ENCODE measurements around the gene ZNF205.

ZNF205 gene

DNA sequence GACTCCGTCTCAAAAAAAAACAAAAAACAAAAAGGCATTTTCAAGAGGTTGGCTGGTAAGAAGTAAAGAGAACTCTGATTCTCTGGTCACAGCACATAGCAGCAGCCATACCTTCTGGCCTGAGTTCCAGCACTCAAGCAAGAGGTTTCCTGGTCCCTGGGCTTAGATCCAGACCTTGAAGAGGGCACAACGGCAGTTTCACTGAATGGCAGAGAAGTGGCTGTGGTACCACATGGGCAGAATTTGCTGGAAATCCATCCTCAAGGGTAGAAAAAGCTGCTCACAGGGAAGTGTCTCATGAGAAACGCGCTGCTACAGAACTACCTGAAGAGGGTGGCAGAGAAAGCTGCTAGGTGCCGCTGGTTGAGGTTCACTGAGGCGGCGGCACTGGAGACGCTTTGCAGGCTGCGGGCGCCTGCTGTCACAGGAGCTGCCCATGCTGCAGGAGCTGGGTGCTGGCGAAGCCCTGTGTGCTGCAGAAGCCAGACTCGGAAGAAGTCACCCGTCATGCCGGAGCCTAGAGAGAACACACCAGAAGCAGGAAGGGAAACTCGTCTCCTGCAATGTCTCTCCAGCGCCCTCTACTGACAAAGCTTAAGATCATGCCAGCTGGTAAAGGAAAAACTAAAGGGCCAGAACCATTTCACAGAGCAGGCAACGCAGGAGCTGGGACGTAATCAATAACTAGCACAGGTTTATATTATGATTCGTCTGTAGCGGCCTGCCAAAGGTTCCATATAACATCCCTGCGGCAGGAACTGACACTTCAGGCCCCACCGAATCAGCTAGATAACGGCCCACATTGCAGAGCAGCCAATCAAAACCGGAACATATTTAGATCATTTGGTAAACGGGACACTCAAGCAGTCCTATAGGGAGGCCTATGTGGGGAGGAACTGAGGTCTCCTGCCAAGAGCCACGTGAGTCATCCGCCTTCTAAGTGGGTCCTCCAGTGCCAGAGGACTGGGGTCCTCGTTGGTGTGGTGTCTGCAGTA, 17.0 kb downstream of the ZNF205 start:
- peak; percentile 91 to 92 for DNase-seq (ENCODE audit: low read depth in 2 of 2)
- TF ChIP-seq, protein P1, sequence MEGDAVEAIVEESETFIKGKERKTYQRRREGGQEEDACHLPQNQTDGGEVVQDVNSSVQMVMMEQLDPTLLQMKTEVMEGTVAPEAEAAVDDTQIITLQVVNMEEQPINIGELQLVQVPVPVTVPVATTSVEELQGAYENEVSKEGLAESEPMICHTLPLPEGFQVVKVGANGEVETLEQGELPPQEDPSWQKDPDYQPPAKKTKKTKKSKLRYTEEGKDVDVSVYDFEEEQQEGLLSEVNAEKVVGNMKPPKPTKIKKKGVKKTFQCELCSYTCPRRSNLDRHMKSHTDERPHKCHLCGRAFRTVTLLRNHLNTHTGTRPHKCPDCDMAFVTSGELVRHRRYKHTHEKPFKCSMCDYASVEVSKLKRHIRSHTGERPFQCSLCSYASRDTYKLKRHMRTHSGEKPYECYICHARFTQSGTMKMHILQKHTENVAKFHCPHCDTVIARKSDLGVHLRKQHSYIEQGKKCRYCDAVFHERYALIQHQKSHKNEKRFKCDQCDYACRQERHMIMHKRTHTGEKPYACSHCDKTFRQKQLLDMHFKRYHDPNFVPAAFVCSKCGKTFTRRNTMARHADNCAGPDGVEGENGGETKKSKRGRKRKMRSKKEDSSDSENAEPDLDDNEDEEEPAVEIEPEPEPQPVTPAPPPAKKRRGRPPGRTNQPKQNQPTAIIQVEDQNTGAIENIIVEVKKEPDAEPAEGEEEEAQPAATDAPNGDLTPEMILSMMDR (IDR thresholded peaks at IDR 0.05; ENCODE audit: low read depth, low read length), result peak; percentile 95
- peak overlapping the region; percentile 19 to 30 for H3K4me3 ChIP-seq (replicated peaks in 1 of 2; ENCODE audit: low read depth in 2 of 2, low read length in 2 of 2)

- TF ChIP-seq, protein P1 (IDR thresholded peaks at IDR 0.05; ENCODE audit: low read depth, low read length), result peak; percentile 57
- H3K4me3 ChIP-seq (replicated peaks in 1 of 2; ENCODE audit: low read depth in 2 of 2, low read length in 2 of 2), result no peak overlapping the region
- DNase-seq (ENCODE audit: low read depth in 2 of 2), result peak; percentile 41
Measured at GRCh38 chr16:3131755-3132377, 19.5 kb downstream of the ZNF205 start.

DNA sequence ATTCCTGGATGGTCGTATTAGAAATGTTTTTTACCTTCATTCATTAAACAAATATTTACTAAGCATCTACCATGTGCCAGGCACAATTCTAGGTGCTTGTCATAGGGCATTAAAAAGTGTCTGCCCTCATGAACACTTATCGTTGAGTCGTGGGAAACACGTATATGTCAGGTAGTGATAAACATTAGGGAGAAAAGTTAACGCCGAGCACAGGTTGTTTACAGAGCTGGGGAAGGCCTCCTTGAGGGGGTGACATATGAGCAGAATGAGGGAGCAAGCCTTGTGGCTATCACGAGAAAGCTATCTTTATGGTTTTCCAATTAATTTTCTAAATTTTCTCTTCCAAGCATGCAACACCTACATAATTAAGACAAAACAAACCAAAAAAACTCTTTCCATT, 21.5 kb downstream of the ZNF205 start:
- DNase-seq (ENCODE audit: low read depth in 2 of 2), result no peak
- TF ChIP-seq, protein P1 (IDR thresholded peaks at IDR 0.05; ENCODE audit: low read depth, low read length), result no peak
- peak overlapping the region; percentile 100 for H3K4me3 ChIP-seq (replicated peaks in 1 of 2; ENCODE audit: low read depth in 2 of 2, low read length in 2 of 2)

GRCh38 chr16:3134338-3135125, 22.1 kb downstream of the ZNF205 start, which contains the start of gene ZNF213:
TSS of gene ZNF213 (plus strand) at chr16:3135029. CDS start at chr16:3137281, 2,252 bp downstream.
- TF ChIP-seq, protein P1 (IDR thresholded peaks at IDR 0.05; ENCODE audit: low read depth, low read length), result no peak
- peak; percentile 98 for DNase-seq (ENCODE audit: low read depth in 2 of 2)
- peak within 1 kb of the TSS; percentile 100 for H3K4me3 ChIP-seq (replicated peaks in 1 of 2; ENCODE audit: low read depth in 2 of 2, low read length in 2 of 2)

- peak overlapping the region; percentile 85 to 100 for H3K4me3 ChIP-seq (replicated peaks in 1 of 2; ENCODE audit: low read depth in 2 of 2, low read length in 2 of 2)
- TF ChIP-seq, protein P1 (IDR thresholded peaks at IDR 0.05; ENCODE audit: low read depth, low read length), result no peak
- DNase-seq (ENCODE audit: low read depth in 2 of 2), result no peak
Measured at GRCh38 chr16:3135126-3135715, 22.8 kb downstream of the ZNF205 start.

DNA sequence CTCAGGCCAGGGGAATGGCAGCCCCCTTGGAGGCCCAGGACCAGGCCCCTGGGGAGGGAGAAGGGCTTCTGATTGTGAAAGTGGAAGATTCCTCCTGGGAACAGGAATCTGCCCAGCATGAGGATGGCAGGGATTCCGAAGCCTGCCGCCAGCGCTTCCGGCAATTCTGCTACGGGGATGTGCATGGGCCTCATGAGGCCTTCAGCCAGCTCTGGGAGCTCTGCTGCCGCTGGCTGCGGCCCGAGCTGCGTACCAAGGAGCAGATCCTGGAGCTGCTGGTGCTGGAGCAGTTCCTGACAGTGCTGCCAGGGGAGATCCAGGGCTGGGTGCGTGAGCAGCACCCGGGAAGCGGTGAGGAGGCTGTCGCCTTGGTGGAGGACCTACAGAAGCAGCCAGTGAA, 24.9 kb downstream of the ZNF205 start:
- TF ChIP-seq, protein P1 (IDR thresholded peaks at IDR 0.05; ENCODE audit: low read depth, low read length), result no peak
- H3K4me3 ChIP-seq (replicated peaks in 1 of 2; ENCODE audit: low read depth in 2 of 2, low read length in 2 of 2), result no peak overlapping the region

More for the DNA sequence above, 24.9 kb downstream of the ZNF205 start:
- DNase-seq (ENCODE audit: low read depth in 2 of 2), result no peak

Measured in cardiac fibroblast (primary cell).